Kidney (tissue), 14 donors: ENCODE data around the gene ARHGEF28. TPM values are rescaled to one million over a fixed set of nuclear protein-coding genes. Genes with fewer than 3 reads are reported as not detected.

Experiments used
- DNase-seq, 5 donors: peaks; one replicate each; pipeline ENCODE4 v3.0.0-alpha.2; 2013 to 2020
- FAIRE-seq: peaks from 2 replicates; lab custom pipeline; 2012; peaks lifted over from hg19 to GRCh38; lab: Jason Lieb, UNC
- H3K27ac ChIP-seq, 2 donors: one replicate each; pipeline ENCODE4 v1.7.0; 2013; ENCODE audit warnings: low read depth in 2 of 2, low read length in 2 of 2, inconsistent platforms in 1 of 2
- H3K27me3 ChIP-seq: one replicate; pipeline ENCODE4 v1.7.1; 2013; ENCODE audit warnings: low read length, inconsistent platforms; ENCODE audit not compliant: control insufficient read depth, insufficient read depth
- H3K36me3 ChIP-seq, 3 donors: one replicate each; pipeline versions ENCODE4 v1.7.0 to v1.7.1; 2013; ENCODE audit warnings: low read length in 3 of 3, control low read depth in 1 of 3, inconsistent platforms in 1 of 3; ENCODE audit not compliant: insufficient read depth in 3 of 3, control insufficient read depth in 2 of 3
- H3K4me1 ChIP-seq, 3 donors: one replicate each; pipeline versions ENCODE4 v1.7.0 to v1.7.1; 2013; ENCODE audit warnings: low read length in 3 of 3, inconsistent platforms in 1 of 3, low read depth in 1 of 3; ENCODE audit not compliant: control insufficient read depth in 2 of 3, insufficient read depth in 2 of 3
- H3K4me3 ChIP-seq, 3 donors: one replicate each; pipeline versions ENCODE4 v1.7.0 to v1.8.1; 2013; ENCODE audit warnings: low read length in 3 of 3, control low read depth in 1 of 3, inconsistent platforms in 1 of 3
- H3K9ac ChIP-seq, 3 donors: one replicate each; pipeline versions ENCODE4 v1.7.0 to v1.7.1; 2013; ENCODE audit warnings: low read length in 3 of 3, control low read depth in 1 of 3, inconsistent platforms in 1 of 3
- H3K9me3 ChIP-seq, 3 donors: one replicate each; pipeline versions ENCODE4 v1.7.0 to v1.7.1; 2013; ENCODE audit warnings: low read length in 3 of 3, control low read depth in 1 of 3, inconsistent platforms in 1 of 3; ENCODE audit not compliant: control insufficient read depth in 2 of 3, insufficient read depth in 1 of 3
- CTCF ChIP-seq: IDR thresholded peaks from 3 replicates; pipeline ENCODE4 v1.5.1; 2012; ENCODE audit warnings: mild to moderate bottlenecking, moderate library complexity, borderline replicate concordance; ENCODE audit not compliant: insufficient read depth; ENCODE audit errors: extremely low read depth
- intact Hi-C: fragments of 100-400 bp; cut with DNase I; formaldehyde crosslinking; loops from one replicate; pipeline ENCODE4 v1.11.1; 2022
- polyA plus RNA-seq: library from polyadenylated mRNA; stranded (reverse); fragments of 350-450 nt; fragmentation: Illumina TruSeq; extraction: RNeasy Lipid Tissue Mini Kit (QIAGEN cat#74804); gene quantifications from one replicate; pipeline ENCODE4 v1.2.3, GENCODE V29; 2014; ENCODE audit warnings: low read depth, low replicate concordance; ENCODE audit not compliant: insufficient read depth
- total RNA-seq: library from RNA; stranded (reverse); fragmentation: NEBNext Ultra II Directional; extraction: Animal tissue kit (Norgen Biotek cat#: 25700); gene quantifications from one replicate; pipeline ENCODE4 v1.2.1, GENCODE V29; 2021
- donor health status: control.
- donor health status: control.
- donor health status: control.
- donor health status: control.
- donor health status: control.
- donor health status: DM: yes; HTN: yes; CAD: no.
- donor health status: Normal renal cell carcinoma (clear cell type).

Gene ARHGEF28
- total and polyA plus RNA-seq, 2 donors from 2014 or later: 21.9 to 66.3 TPM

GRCh38 chr5:73954381-73954780 lies 328.4 kb downstream of the ARHGEF28 start:
- DNase-seq (no peak), FAIRE-seq (no peak)
- Histone ChIP-seq H3K4me3 (no peak overlapping the region), H3K9me3 (no peaks in the 10 kb centered on the region), H3K9ac (no peak overlapping the region), H3K27me3 (no peaks in the 10 kb centered on the region), H3K27ac (no peak overlapping the region), H3K4me1 (peaks cover 0 to 2% (median 0%) of the 10 kb centered on the region in 3 donors), H3K36me3 (no peaks in the 10 kb centered on the region)
- TF ChIP-seq CTCF: no peak
- intact Hi-C loops: no loop called here

GRCh38 chr5:73955271-73955846 lies 329.4 kb downstream of the ARHGEF28 start:
- intact Hi-C loops: no loop called here
- no peak for TF ChIP-seq CTCF
- Histone ChIP-seq H3K36me3 (no peaks in the 10 kb centered on the region), H3K9ac (no peak overlapping the region), H3K27ac (no peak overlapping the region), H3K9me3 (no peaks in the 10 kb centered on the region), H3K27me3 (no peaks in the 10 kb centered on the region), H3K4me3 (no peak overlapping the region), H3K4me1 (no peaks in the 10 kb centered on the region)
- DNase-seq (no peak), FAIRE-seq (no peak)

- DNase-seq (no peak), FAIRE-seq (no peak)
- Histone ChIP-seq H3K27me3 (no peaks in the 10 kb centered on the region), H3K27ac (no peak overlapping the region), H3K36me3 (no peaks in the 10 kb centered on the region), H3K4me1 (no peaks in the 10 kb centered on the region), H3K9ac (no peak overlapping the region), H3K4me3 (no peak overlapping the region), H3K9me3 (no peaks in the 10 kb centered on the region)
- TF ChIP-seq CTCF: no peak
- intact Hi-C loops: no loop called here
Observed at GRCh38 chr5:73957397-73958001, 331.5 kb downstream of the ARHGEF28 start.
